B cell (primary cell): ENCODE data around the gene GLG1.

Experiments used
- CTCF ChIP-seq: fragments of 200-600 bp; IDR thresholded peaks from one replicate; pipeline ENCODE4 v1.8.0; 2022; ENCODE audit warnings: antibody characterized with exemption, mild to moderate bottlenecking
- EZH2 ChIP-seq: IDR thresholded peaks from 2 replicates; pipeline ENCODE4 v1.6.1; 2012; ENCODE audit warnings: borderline replicate concordance, low read depth, mild to moderate bottlenecking, moderate library complexity, low read length; ENCODE audit not compliant: insufficient read depth, poor library complexity, severe bottlenecking

- TF ChIP-seq CTCF (no peak), EZH2 (no peak)
Observed at GRCh38 chr16:74460542-74460941, 146.4 kb downstream of the GLG1 start.
